Astrocyte of the hippocampus (primary cell): ENCODE data around the gene PDE10A.
"Not testable (repeated sequence)": the region's sequence is repeated elsewhere in the genome, so short reads cannot be mapped to it uniquely, and the experiment has no call there.

Source experiments
- DNase-seq: peaks from one replicate; pipeline ENCODE4 v3.0.0; 2011; ENCODE audit warnings: low read depth, low spot score

Gene PDE10A

GRCh38 chr6:165626711-165627110 is 36.3 kb downstream of the PDE10A start:
- no peak for DNase-seq

DNA sequence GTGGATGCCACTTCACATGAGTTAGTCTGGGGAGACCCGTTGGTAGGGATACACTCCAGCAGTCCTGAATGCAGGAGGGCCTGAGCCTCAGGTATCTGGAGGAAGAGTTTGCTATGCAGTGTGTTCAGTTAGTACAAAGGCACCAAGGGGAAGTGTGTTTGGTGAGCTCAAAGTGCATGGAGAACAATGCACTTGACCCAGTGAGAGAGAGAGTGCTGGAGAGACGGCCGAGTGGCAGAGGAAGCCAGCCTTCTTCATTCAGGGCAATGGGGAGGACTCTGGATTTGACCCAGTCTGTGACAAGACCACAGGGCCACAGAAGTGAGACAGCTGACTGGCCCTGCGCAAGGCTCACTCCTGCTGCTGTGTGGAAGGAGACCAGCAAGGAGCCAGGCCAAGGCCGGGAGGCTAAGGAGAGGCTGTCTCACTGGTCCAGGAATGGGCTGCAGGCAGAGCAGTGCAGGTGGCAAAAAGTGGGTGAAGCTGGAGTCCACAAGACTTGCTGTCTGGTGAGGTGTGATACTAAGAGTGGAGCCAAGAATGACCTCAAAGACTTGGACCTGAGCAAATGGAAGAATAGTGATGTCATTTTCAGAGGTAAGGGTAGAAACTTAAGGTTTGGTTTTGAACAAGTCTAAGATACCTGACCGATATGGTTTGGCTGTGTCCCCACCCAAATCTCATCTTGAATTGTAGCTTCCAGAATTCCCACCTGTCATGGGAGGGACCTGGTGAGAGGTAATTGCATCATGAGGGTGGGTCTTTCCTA is 38.0 kb downstream of the PDE10A start:
- no peak for DNase-seq

- DNase-seq = no peak
These were observed 41.1 kb downstream of the PDE10A start for GRCh38 chr6:165621940-165622339.

DNA sequence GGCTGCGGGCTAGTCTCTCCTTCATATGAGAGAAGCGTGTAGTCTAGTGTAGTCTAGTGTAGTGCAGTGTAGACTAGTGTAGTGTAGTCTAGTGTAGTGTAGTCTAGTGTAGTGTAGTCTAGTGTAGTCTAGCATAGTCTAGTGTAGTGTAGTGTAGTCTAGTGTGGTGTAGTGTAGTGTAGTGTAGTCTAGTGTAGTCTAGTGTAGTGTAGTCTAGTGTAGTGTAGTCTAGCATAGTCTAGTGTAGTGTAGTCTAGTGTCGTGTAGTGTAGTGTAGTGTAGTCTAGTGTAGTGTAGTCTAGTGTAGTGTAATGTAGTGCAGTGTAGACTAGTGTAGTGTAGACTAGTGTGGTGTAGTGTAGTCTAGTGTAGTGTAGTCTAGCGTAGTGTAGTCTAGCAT is 44.1 kb downstream of the PDE10A start:
- DNase-seq = not testable (repeated sequence)

- no peak for DNase-seq
These were observed 44.8 kb downstream of the PDE10A start for GRCh38 chr6:165618241-165618640.

DNA sequence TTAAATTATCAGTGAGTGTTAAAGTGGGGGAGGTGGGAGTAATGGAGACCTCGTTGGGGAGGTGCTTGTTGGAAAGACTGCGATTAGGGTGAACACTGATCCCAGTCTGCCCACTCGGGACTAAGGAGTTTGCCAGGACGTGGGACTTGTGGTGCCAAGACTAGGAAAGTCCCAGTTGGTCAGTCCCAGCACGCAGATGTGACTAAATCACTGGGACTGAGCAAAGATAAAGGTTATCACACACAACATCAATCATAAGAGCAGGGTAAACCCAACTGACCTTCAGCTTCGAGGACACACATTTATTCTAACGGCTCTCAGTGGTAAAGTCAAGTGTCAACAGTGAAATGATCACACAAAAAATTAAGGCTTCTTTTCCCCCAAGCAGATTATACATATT is 45.5 kb downstream of the PDE10A start:
- DNase-seq = no peak

GRCh38 chr6:165616116-165616515 is 46.9 kb downstream of the PDE10A start:
- no peak for DNase-seq

GRCh38 chr6:165615636-165616035 is 47.4 kb downstream of the PDE10A start:
- peak; percentile 10 for DNase-seq

GRCh38 chr6:165611294-165611693 is 51.7 kb downstream of the PDE10A start:
- DNase-seq = peak; percentile 11

GRCh38 chr6:165608577-165608976 is 54.5 kb downstream of the PDE10A start:
- DNase-seq = not testable (repeated sequence)

DNA sequence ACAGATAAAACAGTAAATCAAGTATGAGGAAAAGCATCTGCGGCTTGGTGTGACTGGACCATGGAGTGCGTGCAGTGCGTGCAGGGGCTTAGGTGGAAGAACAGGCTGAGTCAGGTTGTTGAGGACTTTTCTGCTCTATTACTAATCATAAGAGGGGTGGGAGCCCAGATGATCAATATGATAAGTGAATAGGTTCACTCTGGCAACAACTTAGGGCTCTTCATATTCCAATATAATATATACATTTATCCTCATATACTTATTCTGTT is 56.4 kb downstream of the PDE10A start:
- no peak for DNase-seq

- DNase-seq = no peak
These were observed 56.9 kb downstream of the PDE10A start for GRCh38 chr6:165605901-165606739.

DNA sequence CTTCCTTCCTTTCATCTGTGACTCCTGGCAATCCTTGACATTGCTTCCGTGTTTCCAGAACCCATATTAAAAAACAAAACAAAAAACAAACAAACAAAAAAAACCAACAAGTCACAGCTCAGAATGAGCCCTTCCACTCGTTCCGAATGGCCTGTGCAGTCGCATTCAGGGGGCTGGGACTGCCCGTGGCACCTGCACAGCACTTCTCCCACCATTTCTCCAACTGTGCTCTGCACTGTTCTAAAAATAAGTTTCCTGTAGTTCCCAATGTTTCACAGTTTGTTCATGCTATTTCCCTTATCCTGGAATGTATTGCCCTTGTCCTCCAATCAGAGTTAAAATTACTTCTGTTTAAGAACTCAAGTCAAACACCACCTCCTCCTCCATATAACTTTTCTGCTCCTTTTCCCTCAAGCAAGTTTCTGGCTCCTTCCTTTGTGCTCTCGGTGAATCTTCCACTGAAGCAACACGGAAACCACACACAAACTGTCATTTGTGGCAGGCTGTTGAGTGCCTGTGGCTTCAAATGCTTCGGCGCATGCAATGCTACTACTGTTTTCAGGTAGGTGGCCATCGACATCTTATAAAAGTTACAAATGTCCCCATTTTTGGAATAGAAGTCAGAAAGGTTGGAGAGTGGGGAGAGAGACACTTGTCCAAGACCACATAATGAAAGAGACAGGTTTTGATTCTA is 57.7 kb downstream of the PDE10A start:
- DNase-seq = no peak

- DNase-seq = no peak
These were observed 60.8 kb downstream of the PDE10A start for GRCh38 chr6:165602291-165602690.

DNA sequence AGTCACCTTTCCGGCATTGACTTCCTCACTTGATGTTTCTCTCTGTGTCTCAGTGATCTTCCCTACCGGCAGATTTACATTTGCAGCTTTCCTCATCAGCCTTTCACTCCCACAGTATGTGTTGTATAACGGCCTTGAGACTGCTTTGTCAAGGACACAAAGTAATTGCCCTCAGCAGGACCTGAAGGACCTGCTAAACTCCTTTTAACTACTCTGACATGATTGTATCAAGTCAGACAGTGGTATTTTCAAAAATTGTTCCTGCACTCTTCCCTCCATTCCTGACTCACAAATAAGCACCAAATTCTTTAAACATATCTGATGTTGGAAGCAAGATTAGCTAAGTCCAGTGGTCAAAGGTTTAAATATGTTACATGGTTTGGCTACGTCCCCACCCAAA is 62.4 kb downstream of the PDE10A start:
- no peak for DNase-seq

DNA sequence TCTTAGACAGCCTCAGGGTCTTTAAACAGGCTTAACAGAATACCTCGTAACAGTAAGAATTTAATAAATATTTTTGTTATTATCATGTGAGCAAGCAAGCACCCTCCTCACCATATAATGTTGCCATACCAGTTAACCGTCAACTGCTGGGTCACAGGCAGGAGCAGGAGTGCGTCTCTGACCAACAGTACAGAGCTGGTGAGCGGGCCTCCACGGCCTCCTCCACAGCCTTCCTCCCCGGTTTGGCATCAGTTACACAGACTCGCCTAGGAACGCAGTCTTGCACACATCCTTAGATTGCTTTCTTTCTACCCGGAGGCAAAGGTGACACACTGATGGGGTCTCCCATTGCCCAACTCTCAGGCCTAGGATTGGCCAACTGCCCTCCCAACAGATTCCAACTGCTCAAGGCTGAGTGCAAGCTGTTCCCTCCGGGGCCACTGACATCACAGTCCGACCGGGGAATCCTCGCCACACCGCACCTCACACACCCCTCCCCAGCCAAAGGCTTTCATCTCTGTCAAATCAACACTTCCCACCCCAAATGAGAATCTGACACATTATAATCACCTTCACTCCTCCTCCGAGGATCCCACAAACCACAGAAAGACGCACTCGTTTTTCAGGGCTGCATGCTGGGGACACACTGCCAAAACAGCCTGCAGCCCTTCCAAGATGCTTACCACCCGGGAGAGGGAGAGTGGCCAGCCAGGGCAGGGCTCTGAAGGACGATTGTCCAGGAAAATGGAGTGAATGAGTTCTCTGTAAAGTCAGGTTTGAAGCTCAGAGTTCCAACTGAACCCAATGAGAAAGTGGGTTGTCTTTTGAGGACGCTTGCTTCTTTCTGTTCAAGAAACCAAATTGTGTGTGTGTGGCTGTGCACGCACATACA is 63.2 kb downstream of the PDE10A start:
- DNase-seq = no peak

GRCh38 chr6:165599121-165599520 is 63.9 kb downstream of the PDE10A start:
- DNase-seq = no peak

GRCh38 chr6:165597821-165598220 is 65.2 kb downstream of the PDE10A start:
- DNase-seq = no peak

DNA sequence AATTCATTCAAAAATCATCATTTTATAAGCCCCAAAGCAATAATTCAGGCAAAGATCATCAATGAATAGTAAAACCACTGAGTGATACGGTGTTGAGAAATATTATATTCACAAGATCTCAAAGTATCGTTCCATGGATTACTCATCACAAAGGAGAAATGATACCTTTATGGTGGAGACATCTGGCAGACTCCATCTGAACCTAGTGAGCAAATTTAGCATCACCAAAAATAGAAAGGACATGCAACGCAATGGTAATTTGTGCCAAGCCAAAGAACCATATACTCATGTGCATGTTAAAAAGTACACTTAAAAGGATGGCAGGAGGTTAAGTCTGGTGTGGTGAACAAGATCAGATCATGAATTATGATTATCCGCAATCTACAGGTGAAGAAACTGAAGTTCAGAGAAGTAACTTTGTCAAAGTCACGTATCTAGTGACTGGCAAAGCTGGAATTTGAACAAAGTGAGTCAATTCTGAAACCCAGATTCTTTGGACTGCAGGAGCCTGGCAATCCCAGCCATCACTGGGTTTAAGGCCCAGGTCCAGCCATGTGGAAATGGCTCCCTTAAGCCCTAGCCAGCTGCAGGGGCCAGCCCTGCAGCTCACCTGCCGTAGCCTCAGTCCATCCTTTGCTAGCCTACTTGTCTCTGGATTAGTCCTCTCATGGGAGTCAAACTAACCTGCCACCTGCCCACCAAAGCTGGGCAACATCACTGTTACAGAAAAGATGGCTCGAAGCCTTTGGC is 68.3 kb downstream of the PDE10A start:
- no peak for DNase-seq

DNA sequence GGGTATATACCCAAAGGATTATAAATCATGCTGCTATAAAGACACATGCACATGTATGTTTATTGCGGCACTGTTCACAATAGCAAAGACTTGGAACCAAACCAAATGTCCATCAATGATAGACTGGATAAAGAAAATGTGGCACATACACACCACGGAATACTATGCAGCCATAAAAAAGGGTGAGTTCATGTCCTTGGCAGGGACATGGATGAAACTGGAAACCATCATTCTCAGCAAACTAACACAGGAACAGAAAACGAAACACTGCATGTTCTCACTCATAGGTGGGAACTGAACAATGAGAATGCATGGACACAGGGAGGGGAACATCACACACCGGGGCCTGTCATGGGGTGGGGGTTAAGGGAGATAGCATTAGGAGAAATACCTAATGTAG is 70.1 kb downstream of the PDE10A start:
- DNase-seq = not testable (repeated sequence)

DNA sequence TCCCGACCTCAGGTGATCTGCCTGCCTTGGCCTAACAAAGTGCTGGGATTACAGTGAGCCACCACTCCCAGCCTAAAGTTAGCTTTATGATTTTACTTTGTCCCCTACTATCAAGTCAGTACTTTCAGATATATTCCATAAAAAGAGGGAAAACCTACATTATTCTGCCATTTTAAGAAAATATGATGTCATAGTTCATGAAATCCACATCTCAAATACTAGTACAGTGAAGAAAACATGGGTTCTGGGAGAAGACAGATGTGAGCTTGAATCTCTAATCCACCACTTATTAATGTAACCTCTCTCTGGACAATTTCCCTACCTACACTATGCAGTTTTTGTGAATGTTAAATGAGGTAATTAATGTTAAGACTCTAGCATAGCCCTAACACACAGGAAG is 74.5 kb downstream of the PDE10A start:
- DNase-seq = no peak
